ENCODE data around the gene GSTM3. TPM values are rescaled to one million over a fixed set of nuclear protein-coding genes. Genes with fewer than 3 reads are reported as not detected.

Gene GSTM3
- total and polyA plus RNA-seq, 9 of the 15 experiments (the other 6 are each of a cell fraction or from before 2014, with no cell fraction given): 3.9 to 24.5 (median 9.4) TPM

DNA sequence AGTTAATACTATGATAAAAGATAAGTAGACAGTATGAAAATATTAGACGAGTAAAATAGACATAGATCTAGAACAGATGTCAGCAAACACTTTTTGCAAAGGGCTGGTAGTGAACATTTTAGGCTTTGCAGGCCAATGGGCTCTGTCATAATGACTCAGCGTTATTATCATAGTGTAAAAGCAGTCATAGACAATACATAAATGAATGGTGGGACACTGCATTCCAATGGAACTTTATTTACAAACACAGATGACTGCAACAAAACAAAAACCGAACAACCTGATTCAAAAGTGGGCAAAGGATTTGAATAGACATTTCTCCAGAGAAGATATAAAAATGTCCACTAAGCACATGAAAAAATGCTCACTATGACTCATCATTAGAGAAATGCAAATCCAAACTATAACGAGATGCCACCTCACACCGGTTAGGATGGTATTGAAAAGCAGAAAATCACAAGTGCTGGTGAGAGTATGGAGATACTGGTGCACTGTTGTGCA lies 21.5 kb downstream of the GSTM3 start (continued):
- TF ChIP-seq, protein P1, sequence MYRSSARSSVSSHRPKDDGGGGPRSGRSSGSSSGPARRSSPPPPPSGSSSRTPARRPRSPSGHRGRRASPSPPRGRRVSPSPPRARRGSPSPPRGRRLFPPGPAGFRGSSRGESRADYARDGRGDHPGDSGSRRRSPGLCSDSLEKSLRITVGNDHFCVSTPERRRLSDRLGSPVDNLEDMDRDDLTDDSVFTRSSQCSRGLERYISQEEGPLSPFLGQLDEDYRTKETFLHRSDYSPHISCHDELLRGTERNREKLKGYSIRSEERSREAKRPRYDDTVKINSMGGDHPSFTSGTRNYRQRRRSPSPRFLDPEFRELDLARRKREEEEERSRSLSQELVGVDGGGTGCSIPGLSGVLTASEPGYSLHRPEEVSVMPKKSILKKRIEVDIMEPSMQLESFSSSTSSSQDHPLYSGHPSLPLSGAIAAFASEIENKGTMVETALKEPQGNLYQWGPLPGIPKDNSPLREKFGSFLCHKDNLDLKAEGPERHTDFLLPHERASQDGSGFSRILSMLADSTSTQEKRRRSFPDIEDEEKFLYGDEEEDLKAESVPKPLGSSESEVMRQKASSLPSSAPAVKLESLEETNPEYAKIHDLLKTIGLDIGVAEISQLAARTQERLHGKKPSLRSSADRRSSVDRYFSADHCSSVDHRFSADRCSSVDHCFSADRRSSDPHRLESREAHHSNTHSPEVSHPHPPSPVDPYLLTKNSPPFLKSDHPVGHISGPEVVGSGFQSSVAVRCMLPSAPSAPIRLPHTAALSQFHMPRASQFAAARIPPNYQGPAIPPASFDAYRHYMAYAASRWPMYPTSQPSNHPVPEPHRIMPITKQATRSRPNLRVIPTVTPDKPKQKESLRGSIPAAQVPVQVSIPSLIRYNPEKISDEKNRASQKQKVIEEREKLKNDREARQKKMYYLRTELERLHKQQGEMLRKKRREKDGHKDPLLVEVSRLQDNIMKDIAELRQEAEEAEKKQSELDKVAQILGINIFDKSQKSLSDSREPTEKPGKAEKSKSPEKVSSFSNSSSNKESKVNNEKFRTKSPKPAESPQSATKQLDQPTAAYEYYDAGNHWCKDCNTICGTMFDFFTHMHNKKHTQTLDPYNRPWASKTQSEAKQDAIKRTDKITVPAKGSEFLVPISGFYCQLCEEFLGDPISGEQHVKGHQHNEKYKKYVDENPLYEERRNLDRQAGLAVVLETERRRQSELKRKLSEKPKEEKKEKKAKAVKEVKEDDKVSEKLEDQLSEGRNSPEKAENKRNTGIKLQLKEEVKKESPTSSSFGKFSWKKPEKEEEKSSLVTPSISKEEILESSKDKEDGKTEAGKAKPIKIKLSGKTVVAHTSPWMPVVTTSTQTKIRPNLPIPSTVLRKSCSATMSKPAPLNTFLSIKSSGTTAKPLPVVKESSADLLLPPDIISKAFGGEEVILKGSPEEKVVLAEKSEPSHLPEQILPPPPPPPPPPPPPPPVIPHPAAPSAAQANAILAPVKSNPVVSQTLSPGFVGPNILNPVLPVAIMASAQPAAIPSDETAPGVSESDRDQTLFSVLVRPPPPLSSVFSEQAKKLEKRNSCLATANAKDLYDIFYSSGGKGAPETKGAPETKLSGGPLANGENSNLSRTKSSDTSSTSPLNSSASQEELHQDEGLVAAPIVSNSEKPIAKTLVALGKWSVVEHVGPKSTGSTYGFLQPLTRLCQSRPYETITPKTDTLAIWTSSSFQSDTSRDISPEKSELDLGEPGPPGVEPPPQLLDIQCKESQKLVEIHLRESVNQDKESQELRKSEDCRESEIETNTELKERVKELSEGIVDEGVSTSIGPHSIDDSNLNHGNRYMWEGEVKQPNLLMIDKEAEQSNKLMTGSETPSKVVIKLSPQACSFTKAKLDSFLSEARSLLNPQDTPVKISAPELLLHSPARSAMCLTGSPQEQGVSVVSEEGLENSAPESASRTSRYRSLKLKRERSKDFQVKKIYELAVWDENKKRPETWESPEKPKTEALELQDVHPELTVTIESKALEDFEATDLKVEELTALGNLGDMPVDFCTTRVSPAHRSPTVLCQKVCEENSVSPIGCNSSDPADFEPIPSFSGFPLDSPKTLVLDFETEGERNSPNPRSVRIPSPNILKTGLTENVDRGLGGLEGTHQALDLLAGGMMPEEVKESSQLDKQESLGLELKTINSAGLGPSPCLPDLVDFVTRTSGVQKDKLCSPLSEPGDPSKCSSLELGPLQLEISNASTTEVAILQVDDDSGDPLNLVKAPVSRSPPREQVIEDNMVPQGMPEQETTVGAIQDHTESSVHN (IDR thresholded peaks at IDR 0.05; ENCODE audit: borderline replicate concordance in 1 of 2, low read depth in 1 of 2): 0 out of 4 replicates have a peak, but pooled peaks of 1 of the 2 experiments have one; percentile 14
- TF ChIP-seq ZNF561 (CRISPR knock-in tag; conservative IDR thresholded peaks at IDR 0.05) (no peak), MCM7 (IDR thresholded peaks at IDR 0.05) (no peak), EZH2 (IDR thresholded peaks at IDR 0.05; ENCODE audit: borderline replicate concordance, low read depth, low read length) (no peak), ZC3H8 (IDR thresholded peaks at IDR 0.05) (no peak), HNRNPH1 (optimal IDR thresholded peaks at IDR 0.05; ENCODE audit: low read depth, low read length) (no peak), CTCFL (IDR thresholded peaks at IDR 0.05; ENCODE audit: borderline replicate concordance, insufficient read depth, low read depth, low read length, poor library complexity, severe bottlenecking) (no peak), ZNF316 (IDR thresholded peaks at IDR 0.05) (peak; percentile 100), UBTF (IDR thresholded peaks at IDR 0.05; ENCODE audit: borderline replicate concordance in 1 of 2, low read depth in 2 of 2, low read length in 2 of 2) (no peak), EP400 (IDR thresholded peaks at IDR 0.05) (peak; percentile 67; the same call in 1 of the 2 replicates)
- TF ChIP-seq, protein P2, sequence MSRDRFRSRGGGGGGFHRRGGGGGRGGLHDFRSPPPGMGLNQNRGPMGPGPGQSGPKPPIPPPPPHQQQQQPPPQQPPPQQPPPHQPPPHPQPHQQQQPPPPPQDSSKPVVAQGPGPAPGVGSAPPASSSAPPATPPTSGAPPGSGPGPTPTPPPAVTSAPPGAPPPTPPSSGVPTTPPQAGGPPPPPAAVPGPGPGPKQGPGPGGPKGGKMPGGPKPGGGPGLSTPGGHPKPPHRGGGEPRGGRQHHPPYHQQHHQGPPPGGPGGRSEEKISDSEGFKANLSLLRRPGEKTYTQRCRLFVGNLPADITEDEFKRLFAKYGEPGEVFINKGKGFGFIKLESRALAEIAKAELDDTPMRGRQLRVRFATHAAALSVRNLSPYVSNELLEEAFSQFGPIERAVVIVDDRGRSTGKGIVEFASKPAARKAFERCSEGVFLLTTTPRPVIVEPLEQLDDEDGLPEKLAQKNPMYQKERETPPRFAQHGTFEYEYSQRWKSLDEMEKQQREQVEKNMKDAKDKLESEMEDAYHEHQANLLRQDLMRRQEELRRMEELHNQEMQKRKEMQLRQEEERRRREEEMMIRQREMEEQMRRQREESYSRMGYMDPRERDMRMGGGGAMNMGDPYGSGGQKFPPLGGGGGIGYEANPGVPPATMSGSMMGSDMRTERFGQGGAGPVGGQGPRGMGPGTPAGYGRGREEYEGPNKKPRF (IDR thresholded peaks at IDR 0.05; ENCODE audit: low read depth, low read length): no peak
